Calu3 (cell line): ENCODE data around the gene IPP. TPM values are rescaled to one million over a fixed set of nuclear protein-coding genes. Genes with fewer than 3 reads are reported as not detected.

ENCODE experiments used
- BruUV-seq: library from RNA; stranded (reverse); fragments of 400-500 nt; replicated peaks from 2 replicates; lab custom pipeline; 2021; lab: Mats Ljungman, UMichigan
- CTCF ChIA-PET: fragments of 300-600 bp; sonication (Branson Sonifier 250); formaldehyde crosslinking; loops from one replicate; lab custom pipeline; 2022; ENCODE audit warnings: antibody characterized with exemption; lab: Charles Lee
- DNase-seq: peaks from one replicate; pipeline ENCODE4 v3.0.0; 2022
- H3K27ac Mint-ChIP-seq: one replicate; pipeline ENCODE4 v1.8.0; 2022; ENCODE audit warnings: mixed read lengths; ENCODE audit not compliant: unreplicated experiment
- H3K27me3 Mint-ChIP-seq: one replicate; pipeline ENCODE4 v1.8.0; 2022; ENCODE audit warnings: mixed read lengths; ENCODE audit not compliant: unreplicated experiment
- H3K36me3 Mint-ChIP-seq: one replicate; pipeline ENCODE4 v1.8.0; 2022; ENCODE audit warnings: mild to moderate bottlenecking, moderate library complexity, mixed read lengths; ENCODE audit not compliant: insufficient read depth, unreplicated experiment
- H3K4me1 Mint-ChIP-seq: one replicate; pipeline ENCODE4 v1.8.0; 2022; ENCODE audit warnings: mild to moderate bottlenecking, low read depth, mixed read lengths; ENCODE audit not compliant: unreplicated experiment
- H3K4me3 Mint-ChIP-seq: one replicate; pipeline ENCODE4 v1.8.0; 2022; ENCODE audit warnings: mild to moderate bottlenecking, low read depth, moderate library complexity, mixed read lengths; ENCODE audit not compliant: unreplicated experiment
- H3K9me3 Mint-ChIP-seq: one replicate; pipeline ENCODE4 v1.8.0; 2022; ENCODE audit warnings: low read depth, mixed read lengths; ENCODE audit not compliant: unreplicated experiment
- CTCF ChIP-seq: fragments of 200-600 bp; IDR thresholded peaks from one replicate; pipeline ENCODE4 v1.8.0; 2022; ENCODE audit warnings: antibody characterized with exemption; ENCODE audit not compliant: unreplicated experiment
- intact Hi-C: fragments of 100-400 bp; cut with micrococcal nuclease; formaldehyde crosslinking; loops from one replicate; pipeline ENCODE4 v1.10.0; 2022; ENCODE audit not compliant: unreplicated experiment
- total RNA-seq: library from RNA; stranded (reverse); gene quantifications from 2 replicates; pipeline ENCODE4 v1.2.3, GENCODE V29; 2022

The IPP gene
- total RNA-seq, 1 experiment from 2014 or later: 11.6 TPM

GRCh38 chr1:45667321-45668111 is 82.9 kb downstream of the IPP start:
- intact Hi-C loops: no loop called here
- Mint-ChIP-seq H3K27me3 (no peaks in the 10 kb centered on the region), H3K36me3 (no peaks in the 10 kb centered on the region), H3K4me1 (peaks cover 6% of the 10 kb centered on the region), H3K9me3 (no peaks in the 10 kb centered on the region), H3K4me3 (no peak overlapping the region), H3K27ac (no peak overlapping the region)
- DNase-seq: no peak
- no peak for TF ChIP-seq CTCF
- BruUV-seq: no TSS peak
- CTCF ChIA-PET: no interaction called here

DNA sequence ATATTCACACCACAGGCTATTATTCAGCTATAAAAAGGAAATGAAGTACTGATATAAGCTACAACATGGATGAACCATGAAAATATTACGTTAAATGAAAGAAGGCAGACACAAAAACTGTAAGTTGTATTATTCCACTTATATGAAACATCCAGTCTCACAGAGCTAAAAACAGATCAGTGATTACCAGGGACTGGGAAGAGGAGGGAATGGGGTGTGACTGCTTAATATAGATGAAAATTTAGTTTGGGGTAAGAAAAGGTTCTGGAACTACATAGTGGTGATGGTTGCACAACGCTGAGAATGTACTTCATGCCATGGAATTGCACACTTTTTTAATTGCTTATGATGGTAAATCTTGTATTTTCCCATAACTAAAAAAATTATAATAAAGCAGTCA is 83.6 kb downstream of the IPP start:
- no TSS peak for BruUV-seq
- no peak for TF ChIP-seq CTCF
- H3K27me3 Mint-ChIP-seq: no peaks in the 10 kb centered on the region
- no peaks in the 10 kb centered on the region for H3K36me3 Mint-ChIP-seq
- intact Hi-C loops: no loop called here
- H3K27ac Mint-ChIP-seq: no peak overlapping the region
- H3K9me3 Mint-ChIP-seq: no peaks in the 10 kb centered on the region
- no peak for DNase-seq
- peaks cover 6% of the 10 kb centered on the region for H3K4me1 Mint-ChIP-seq
- H3K4me3 Mint-ChIP-seq: no peak overlapping the region
- CTCF ChIA-PET: no interaction called here

DNA sequence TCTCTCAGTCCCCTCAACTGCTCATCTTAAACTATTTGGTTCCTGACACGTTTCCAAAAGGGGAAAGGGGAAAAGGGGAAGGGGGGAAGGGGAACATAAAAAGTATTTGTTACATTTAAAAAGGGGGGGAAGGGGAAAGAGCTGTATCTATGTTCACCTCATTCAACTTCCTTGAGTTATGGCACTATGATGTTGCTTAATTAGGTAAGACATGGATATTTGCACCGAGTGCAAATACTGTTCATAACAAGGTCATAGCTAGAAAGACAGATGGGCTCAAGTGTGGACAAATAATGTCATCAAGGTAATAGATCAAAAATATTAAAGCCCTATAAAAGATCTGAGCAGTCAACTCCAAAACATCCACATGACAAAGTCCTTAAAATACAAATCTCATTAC is 90.1 kb downstream of the IPP start:
- TSS peak; percentile 75 for BruUV-seq
- Mint-ChIP-seq H3K4me3 (no peak overlapping the region), H3K27me3 (no peaks in the 10 kb centered on the region), H3K27ac (no peak overlapping the region), H3K4me1 (no peaks in the 10 kb centered on the region), H3K36me3 (peaks cover 22% of the 10 kb centered on the region), H3K9me3 (no peaks in the 10 kb centered on the region)
- TF ChIP-seq CTCF: no peak
- intact Hi-C loops: no loop called here
- DNase-seq: no peak
- CTCF ChIA-PET: no interaction called here

GRCh38 chr1:45659222-45659621 is 91.2 kb downstream of the IPP start:
- no peaks in the 10 kb centered on the region for H3K9me3 Mint-ChIP-seq
- H3K36me3 Mint-ChIP-seq: peaks cover 22% of the 10 kb centered on the region
- no TSS peak for BruUV-seq
- no peaks in the 10 kb centered on the region for H3K27me3 Mint-ChIP-seq
- H3K4me1 Mint-ChIP-seq: no peaks in the 10 kb centered on the region
- no peak overlapping the region for H3K27ac Mint-ChIP-seq
- no peak for TF ChIP-seq CTCF
- no peak for DNase-seq
- intact Hi-C loops: no loop called here
- CTCF ChIA-PET: no interaction called here
- no peak overlapping the region for H3K4me3 Mint-ChIP-seq
